ENCODE data around the gene KLHDC8A. TPM values are rescaled to one million over a fixed set of nuclear protein-coding genes. Genes with fewer than 3 reads are reported as not detected.

The KLHDC8A gene
- polyA plus RNA-seq, 4 donors: 1.5 to 2.4 (median 2.2) TPM

GRCh38 chr1:205321162-205321958, 35.4 kb downstream of the KLHDC8A start, which contains the start of gene NUAK2:
Gene NUAK2, minus strand, starts transcription at chr1:205321745. Its CDS starts 117 bp downstream, at chr1:205321628.
- DNase-seq (ENCODE audit: low read depth in 4 of 4, low spot score in 3 of 4): peak in 3 of 4 donors; percentile 76 to 83 (median 83)

- DNase-seq (ENCODE audit: low read depth in 4 of 4, low spot score in 3 of 4): no peak
These were observed 37.4 kb downstream of the KLHDC8A start for GRCh38 chr1:205319081-205320018.

- no peak for DNase-seq (ENCODE audit: low read depth in 4 of 4, low spot score in 3 of 4)
These were observed 38.3 kb downstream of the KLHDC8A start for GRCh38 chr1:205318231-205318991.

DNA sequence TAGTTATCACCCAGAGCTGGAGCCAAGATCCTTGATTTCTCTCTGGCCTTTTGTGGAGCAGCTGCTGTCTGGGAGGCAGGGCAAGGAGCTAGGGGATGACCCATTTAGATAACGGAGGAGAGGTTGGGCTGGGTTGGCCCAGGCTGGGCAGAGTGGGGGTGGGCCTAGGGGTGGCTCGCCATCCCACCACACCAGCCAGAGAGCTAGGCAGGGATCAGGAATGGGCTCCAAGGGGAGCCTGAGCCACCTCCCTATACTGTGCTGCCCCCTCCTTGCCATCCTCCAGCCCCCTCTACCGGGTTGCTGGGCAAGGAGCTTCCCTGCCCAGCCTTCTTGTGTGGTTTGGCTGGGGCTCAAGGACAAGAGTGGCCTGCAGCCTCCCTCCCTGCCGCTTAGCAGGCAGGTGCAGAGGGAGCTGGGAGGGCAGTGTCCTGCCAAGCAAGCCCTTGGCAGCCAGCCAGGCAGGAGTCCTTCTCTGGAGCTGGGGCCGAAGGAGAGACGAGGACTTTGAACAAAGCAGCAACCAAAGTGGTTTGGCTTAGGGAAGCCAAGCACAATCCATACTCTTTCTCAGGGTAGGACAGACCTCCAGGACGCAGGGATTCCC, 39.3 kb downstream of the KLHDC8A start:
- DNase-seq (ENCODE audit: low read depth in 4 of 4, low spot score in 3 of 4): peak in 1 of 4 donors; percentile 59

DNA sequence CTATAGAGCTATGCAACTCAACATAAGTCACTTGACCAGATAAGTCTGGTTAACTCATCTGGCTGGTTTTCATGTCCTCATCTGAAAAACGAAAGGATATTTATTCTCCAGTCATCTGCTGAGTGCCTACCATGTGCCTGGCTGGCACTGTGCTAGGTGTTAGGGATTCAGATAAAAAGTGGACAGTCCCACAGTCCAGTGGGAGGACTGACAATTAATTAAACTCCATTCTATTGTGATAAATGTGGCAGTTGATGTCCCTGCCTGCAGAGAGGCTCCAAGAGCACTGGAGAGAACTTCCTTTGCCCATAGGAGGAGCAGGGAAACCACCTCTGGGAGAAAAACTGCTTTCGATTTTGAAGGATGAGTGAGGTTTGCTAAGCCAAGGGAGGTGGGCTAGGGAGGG, 40.6 kb downstream of the KLHDC8A start:
- no peak for DNase-seq (ENCODE audit: low read depth in 4 of 4, low spot score in 3 of 4)

- DNase-seq (ENCODE audit: low read depth in 4 of 4, low spot score in 3 of 4): no peak
These were observed 41.6 kb downstream of the KLHDC8A start for GRCh38 chr1:205315008-205315618.

DNA sequence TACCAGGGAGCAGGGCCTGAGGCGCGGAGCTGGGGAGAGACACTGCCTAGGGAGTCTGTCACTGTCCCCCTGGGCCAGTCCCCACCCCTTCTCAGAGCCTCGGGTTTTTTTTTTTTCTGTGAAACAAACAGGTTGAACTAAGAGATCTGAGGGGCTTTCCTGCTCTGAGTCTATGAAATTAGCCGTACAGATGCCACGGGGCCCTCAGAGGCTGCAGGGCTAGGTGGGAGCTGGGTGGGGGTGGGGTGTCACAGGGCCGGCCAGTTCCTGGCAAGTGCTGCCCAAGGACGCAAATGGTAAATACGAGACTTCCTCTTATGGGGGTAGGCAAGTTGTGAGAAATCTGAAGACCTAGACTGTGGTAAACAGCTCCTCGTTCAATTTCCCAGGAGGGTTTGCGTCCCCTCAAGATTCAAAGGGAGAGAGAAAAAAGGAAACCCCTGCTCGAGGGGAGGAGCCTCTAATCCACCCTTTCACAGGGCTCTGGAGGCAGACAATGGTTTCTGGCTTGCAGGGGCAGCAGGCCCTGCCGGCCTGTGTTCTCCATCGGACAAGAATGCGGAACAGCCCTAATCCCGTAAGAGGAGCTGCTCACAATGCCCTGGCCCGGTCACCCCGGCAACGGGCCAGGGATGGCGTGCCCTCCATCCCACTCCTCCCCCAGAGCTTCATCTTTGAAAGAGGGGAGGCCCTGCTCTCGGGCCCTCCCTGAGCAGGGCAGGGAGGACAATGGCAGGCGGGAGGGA, 43.0 kb downstream of the KLHDC8A start:
- DNase-seq (ENCODE audit: low read depth in 4 of 4, low spot score in 3 of 4): peak in 1 of 4 donors; percentile 50

DNA sequence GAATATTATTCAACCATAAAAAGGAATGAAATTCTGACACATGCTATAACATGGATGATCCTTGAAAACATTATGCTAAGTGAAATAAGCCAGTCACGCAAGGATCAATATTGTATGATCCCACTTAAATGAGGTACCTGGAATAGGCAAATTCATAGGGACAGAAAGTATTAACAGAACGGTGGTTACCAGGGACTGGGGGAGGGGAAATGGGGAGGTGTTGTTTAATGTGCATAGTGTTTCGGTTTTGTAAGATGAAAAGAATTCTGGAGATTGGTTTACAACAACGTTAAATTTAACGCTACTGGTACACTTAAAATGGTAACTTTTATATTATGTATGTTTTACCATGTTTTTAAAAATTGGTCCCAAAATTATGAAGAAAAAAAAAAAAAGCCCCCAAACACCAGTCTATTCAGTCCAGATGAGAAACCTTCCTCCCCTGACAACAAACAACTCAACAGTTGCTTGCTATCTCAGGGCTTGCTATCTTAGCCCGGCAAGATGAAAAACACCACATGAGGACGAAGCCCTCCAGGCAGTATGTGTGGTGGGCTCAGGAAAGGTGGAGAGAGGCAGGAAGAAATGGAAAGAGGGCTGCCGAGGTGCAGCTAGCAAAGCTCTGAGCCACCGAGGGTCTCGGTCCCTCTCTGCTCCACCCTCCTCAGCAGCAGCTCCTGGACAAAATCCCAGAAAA, 43.7 kb downstream of the KLHDC8A start:
- no peak for DNase-seq (ENCODE audit: low read depth in 4 of 4, low spot score in 3 of 4)

DNA sequence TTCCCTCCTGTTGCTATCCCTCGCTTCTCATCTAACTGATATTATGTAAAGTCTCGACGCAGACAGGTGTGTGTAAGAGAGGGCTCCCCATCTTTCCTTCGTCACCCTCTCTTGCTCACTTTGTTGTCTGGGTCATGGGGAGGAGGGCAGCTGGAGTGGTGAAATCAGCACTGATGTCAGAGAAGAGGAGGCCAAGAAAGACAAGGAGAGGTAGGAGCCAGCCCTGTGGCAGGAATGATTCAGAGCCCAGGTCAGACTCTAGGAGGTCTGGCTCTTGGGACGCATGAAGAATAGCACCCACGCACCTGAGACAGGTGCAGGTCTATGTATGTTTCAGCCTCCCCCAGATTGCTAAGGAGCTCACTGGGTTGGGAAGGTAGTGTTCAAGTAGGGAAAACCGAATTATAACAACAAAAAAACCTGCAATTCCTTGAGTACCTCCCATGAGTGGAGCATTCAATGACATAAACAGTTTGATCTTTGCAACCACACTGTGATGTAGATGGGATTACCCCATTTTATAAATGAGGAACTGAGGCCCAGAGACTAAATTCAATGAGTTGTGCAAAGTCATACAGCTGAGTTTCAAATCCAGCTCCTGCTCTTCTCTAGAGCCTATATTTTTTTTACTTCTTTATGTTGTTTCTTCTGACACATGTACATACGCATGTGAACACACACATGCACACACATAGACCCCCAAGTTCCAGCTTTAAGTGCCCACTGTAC, 45.6 kb downstream of the KLHDC8A start:
- no peak for DNase-seq (ENCODE audit: low read depth in 4 of 4, low spot score in 3 of 4)

DNA sequence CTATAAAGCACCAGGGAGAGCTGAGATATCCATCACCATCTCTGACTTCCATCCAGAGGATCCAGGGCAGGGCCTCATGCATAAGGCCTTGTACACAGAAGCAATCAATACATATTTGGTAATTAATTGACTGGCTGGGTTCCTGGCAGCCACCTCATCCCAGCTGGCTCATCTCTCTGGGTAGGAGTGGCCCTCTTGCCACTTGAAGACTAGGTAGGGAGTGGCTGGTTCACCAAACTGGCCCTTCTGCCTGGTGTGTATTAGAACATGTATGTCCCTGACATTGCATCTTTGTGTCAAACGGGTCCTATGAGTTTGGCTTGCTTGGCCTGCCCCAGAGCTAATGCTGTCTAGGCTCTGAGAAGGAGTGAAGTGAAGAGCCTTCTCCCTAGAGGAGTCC, 47.0 kb downstream of the KLHDC8A start:
- DNase-seq (ENCODE audit: low read depth in 4 of 4, low spot score in 3 of 4): no peak

DNA sequence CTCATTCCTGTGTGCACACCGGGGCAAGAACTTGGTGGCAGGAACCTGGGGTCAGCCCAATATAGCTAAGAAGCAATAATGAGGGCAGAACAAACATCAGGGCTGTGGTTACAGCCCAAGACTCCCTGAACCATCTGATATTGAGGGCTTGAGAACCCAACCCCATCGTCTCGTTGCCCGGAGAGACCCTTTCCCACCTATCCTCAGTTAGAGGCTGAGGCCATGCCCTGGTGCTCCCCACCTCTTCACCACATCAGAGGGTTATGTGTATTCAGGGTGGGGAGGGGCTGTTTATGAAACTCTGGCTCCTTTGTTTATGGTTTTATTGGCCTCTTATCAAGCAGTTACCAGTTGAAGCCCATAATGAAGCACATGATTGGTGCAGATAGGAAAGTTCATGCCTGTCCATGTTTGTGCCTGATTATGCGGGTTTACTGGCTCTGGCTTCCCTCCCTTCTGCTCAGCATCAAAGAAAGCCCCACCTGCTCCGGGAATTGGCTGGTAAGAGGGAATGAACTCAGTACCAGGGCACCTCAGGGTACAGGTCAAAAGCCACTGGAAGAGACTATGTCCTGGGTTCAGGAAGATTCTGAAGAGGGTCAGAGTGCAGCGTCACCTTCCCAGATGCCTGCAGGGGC, 49.7 kb downstream of the KLHDC8A start:
- no peak for DNase-seq (ENCODE audit: low read depth in 4 of 4, low spot score in 3 of 4)

DNA sequence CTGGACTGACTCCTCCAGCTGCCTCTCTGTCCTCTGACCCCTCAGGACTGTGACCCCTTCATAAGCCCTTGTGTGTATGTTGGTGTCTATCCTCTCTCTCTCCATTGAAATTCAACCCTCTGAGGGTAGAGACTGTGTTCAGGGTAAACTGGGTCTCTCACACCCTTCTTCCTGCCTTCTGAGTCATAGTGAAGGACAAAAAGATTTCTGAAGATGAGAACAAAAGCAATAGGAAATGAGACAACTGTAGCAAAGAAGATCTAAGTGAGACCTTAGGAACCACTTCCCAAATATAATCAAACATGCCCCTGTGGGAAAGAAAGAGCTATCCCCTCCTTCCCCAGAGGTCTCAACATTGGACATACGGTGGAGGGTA, 52.0 kb downstream of the KLHDC8A start:
- DNase-seq (ENCODE audit: low read depth in 4 of 4, low spot score in 3 of 4): no peak

- no peak for DNase-seq (ENCODE audit: low read depth in 4 of 4, low spot score in 3 of 4)
These were observed 52.6 kb downstream of the KLHDC8A start for GRCh38 chr1:205304046-205304694.

DNA sequence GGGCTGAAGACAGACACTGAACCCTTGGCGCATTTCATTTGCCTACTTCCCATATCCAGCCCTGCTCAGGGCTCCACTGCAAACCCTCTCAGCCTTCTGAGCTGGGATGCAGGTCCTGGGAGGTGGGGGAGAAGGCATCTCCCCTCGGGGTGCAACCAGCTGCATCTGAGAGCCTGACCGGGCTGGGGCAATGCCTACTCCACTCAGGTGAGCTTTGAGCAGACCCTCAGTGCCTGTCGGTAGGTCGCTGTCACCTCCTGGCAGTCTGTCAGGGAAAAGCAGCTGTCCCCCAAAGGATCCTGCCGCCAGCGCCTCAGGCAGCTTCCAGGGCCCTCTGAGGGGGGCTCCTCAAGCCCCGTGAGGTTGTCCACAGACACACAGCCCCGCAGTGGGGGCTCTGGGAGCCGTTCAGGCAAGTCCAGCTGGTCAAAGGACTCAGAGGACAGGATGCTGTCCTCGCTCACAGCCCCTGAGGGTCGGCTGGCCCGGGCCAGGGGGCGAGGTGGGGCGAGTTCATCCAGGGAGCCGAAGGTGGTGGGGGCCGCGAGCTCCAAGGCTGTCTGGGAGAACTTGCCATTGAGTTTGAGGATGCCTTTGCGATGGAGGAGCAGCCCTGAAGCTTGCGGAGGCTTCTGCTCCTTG, 53.4 kb downstream of the KLHDC8A start:
- DNase-seq (ENCODE audit: low read depth in 4 of 4, low spot score in 3 of 4): no peak

- no peak for DNase-seq (ENCODE audit: low read depth in 4 of 4, low spot score in 3 of 4)
These were observed 54.7 kb downstream of the KLHDC8A start for GRCh38 chr1:205301842-205302588.
